Fibroblast of lung (primary cell): ENCODE data around the gene VWCE. TPM values are rescaled to one million over a fixed set of nuclear protein-coding genes. Genes with fewer than 3 reads are reported as not detected.
"Not testable (repeated sequence)": the region's sequence is repeated elsewhere in the genome, so short reads cannot be mapped to it uniquely, and the experiment has no call there.

Experiments
- DNase-seq, 2 donors: peaks; one replicate each; pipeline versions ENCODE4 v3.0.0 to v3.0.0-alpha.2; 2010; ENCODE audit warnings: low read depth in 2 of 2
- H2AFZ ChIP-seq: 2 replicates; pipeline ENCODE4 v1.5.1; 2012; ENCODE audit warnings: low read length, control low read depth, inconsistent platforms
- H3K27ac ChIP-seq: 2 replicates; pipeline ENCODE4 v1.5.1; 2011; ENCODE audit warnings: low read length, control low read depth; ENCODE audit not compliant: insufficient read depth
- H3K27me3 ChIP-seq: 2 replicates; pipeline ENCODE4 v1.5.1; 2011; ENCODE audit warnings: mild to moderate bottlenecking, low read length; ENCODE audit not compliant: control insufficient read depth, insufficient read depth
- H3K36me3 ChIP-seq: 2 replicates; pipeline ENCODE4 v1.5.1; 2011; ENCODE audit warnings: low read length; ENCODE audit not compliant: control insufficient read depth, insufficient read depth
- H3K4me1 ChIP-seq: 2 replicates; pipeline ENCODE4 v1.5.1; 2011; ENCODE audit warnings: low read length; ENCODE audit not compliant: control insufficient read depth, insufficient read depth; ENCODE audit errors: extremely low read depth
- H3K4me2 ChIP-seq: 2 replicates; pipeline ENCODE4 v1.5.1; 2011; ENCODE audit warnings: low read length, control low read depth; ENCODE audit not compliant: insufficient read depth; ENCODE audit errors: extremely low read depth
- H3K4me3 ChIP-seq, 4 experiments: fragments of 200-600 bp in 1 of 4; sonication (generic) in 1 of 4; replicated peaks in 1 of 4; 2 replicates each; pipeline ENCODE4 v1.5.1; 2011 to 2016; ENCODE audit warnings: low read length in 4 of 4, low read depth in 3 of 4, mild to moderate bottlenecking in 3 of 4, control low read depth in 2 of 4, inconsistent platforms in 1 of 4, mixed read lengths in 1 of 4; ENCODE audit not compliant: insufficient read depth in 1 of 4; ENCODE audit errors: control extremely low read depth in 1 of 4
- H3K79me2 ChIP-seq: 2 replicates; pipeline ENCODE4 v1.5.1; 2012; ENCODE audit warnings: mild to moderate bottlenecking, low read length, inconsistent platforms; ENCODE audit not compliant: control insufficient read depth, insufficient read depth
- H3K9ac ChIP-seq: 2 replicates; pipeline ENCODE4 v1.5.1; 2011; ENCODE audit warnings: mild to moderate bottlenecking, low read length, control low read depth; ENCODE audit not compliant: insufficient read depth
- H3K9me3 ChIP-seq: 2 replicates; pipeline ENCODE4 v1.5.1; 2012; ENCODE audit warnings: low read depth, low read length; ENCODE audit not compliant: control insufficient read depth, insufficient read depth
- H4K20me1 ChIP-seq: 2 replicates; pipeline ENCODE4 v1.5.1; 2011; ENCODE audit warnings: low read length; ENCODE audit not compliant: control insufficient read depth, insufficient read depth; ENCODE audit errors: extremely low read depth
- EZH2 ChIP-seq: IDR thresholded peaks from 2 replicates; pipeline ENCODE4 v1.5.1; 2012; ENCODE audit warnings: low read length, control low read depth, mild to moderate bottlenecking; ENCODE audit errors: missing control alignments
- polyA plus RNA-seq, 2 donors: library from polyadenylated mRNA; depleted of rRNA in 1 of 2; stranded (reverse) in 1 of 2; unstranded in 1 of 2; fragments of >200 nt; gene quantifications; 2 replicates each; pipeline ENCODE4 v1.2.1, GENCODE V29; 2011 to 2012; ENCODE audit warnings: missing spikeins in 1 of 2
- total RNA-seq: library from RNA; depleted of rRNA; stranded (reverse); fragments of >200 nt; gene quantifications from 2 replicates; pipeline ENCODE4 v1.2.1, GENCODE V29; 2014
- TF ChIP-seq, protein P1 (sequence below), 2 donors: IDR thresholded peaks in 1 of 2; conservative IDR thresholded peaks in 1 of 2; 1 replicate in 1 of 2; 2 replicates in 1 of 2; pipeline ENCODE4 v1.5.1; 2011 to 2012; ENCODE audit warnings: low read length in 2 of 2, control low read depth in 1 of 2, inconsistent platforms in 1 of 2, low read depth in 1 of 2, mild to moderate bottlenecking in 1 of 2

Gene VWCE
- total and polyA plus RNA-seq, 2 donors (not counting 1 experiment from before 2014, with no cell fraction given) = 0.30 to 1.7 TPM

DNA sequence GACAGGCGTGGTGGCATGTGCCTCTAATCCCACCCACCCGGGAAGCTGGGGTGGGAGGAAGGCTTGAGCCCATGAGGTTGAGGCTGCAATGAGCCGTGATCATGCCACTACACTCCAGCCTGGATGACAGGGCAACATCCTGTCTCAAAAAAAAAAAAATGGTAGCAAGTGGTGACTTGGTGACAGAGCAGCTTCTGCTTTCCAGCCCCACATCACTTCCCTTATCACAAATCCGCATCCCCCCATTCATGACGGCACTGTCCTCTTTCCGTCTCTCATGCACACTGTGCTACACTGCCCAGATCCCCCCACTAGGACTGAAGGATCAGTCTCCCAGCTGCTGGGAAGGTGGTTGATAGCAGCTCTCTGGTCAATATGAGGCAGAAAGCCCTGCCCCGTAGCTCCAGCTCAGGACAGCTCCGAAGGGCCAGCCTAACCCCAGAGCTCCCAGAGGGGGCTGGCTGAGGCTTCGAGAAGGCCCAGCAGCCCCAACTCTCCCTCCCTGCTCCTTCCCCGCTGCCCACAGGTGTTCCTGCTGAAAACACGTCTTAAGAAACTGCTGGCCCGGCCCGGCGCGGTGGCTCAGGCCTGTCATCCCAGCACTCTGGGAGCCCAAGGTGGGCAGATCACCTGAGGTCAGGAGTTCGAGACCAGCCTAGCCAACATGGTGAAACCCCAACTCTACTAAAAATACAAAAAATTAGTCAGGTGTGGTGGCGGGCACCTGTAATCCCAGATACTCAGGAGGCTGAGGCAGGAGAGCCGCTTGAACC is 38.2 kb downstream of the VWCE start:
- TF ChIP-seq, protein P1, sequence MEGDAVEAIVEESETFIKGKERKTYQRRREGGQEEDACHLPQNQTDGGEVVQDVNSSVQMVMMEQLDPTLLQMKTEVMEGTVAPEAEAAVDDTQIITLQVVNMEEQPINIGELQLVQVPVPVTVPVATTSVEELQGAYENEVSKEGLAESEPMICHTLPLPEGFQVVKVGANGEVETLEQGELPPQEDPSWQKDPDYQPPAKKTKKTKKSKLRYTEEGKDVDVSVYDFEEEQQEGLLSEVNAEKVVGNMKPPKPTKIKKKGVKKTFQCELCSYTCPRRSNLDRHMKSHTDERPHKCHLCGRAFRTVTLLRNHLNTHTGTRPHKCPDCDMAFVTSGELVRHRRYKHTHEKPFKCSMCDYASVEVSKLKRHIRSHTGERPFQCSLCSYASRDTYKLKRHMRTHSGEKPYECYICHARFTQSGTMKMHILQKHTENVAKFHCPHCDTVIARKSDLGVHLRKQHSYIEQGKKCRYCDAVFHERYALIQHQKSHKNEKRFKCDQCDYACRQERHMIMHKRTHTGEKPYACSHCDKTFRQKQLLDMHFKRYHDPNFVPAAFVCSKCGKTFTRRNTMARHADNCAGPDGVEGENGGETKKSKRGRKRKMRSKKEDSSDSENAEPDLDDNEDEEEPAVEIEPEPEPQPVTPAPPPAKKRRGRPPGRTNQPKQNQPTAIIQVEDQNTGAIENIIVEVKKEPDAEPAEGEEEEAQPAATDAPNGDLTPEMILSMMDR (conservative IDR thresholded peaks at IDR 0.05 in 1 of 2, IDR thresholded peaks at IDR 0.05 in 1 of 2; ENCODE audit: low read depth in 1 of 2, low read length in 2 of 2) = no peak
- TF ChIP-seq EZH2 = no peak
- Histone ChIP-seq H2AFZ (no peak overlapping the region), H4K20me1 (no peaks in the 10 kb centered on the region), H3K9ac (no peak overlapping the region), H3K79me2 (no peaks in the 10 kb centered on the region), H3K9me3 (no peaks in the 10 kb centered on the region), H3K27me3 (no peaks in the 10 kb centered on the region), H3K4me3 (no peak overlapping the region), H3K27ac (no peak overlapping the region), H3K4me1 (no peaks in the 10 kb centered on the region), H3K4me2 (no peak overlapping the region), H3K36me3 (no peaks in the 10 kb centered on the region)
- DNase-seq = no peak

DNA sequence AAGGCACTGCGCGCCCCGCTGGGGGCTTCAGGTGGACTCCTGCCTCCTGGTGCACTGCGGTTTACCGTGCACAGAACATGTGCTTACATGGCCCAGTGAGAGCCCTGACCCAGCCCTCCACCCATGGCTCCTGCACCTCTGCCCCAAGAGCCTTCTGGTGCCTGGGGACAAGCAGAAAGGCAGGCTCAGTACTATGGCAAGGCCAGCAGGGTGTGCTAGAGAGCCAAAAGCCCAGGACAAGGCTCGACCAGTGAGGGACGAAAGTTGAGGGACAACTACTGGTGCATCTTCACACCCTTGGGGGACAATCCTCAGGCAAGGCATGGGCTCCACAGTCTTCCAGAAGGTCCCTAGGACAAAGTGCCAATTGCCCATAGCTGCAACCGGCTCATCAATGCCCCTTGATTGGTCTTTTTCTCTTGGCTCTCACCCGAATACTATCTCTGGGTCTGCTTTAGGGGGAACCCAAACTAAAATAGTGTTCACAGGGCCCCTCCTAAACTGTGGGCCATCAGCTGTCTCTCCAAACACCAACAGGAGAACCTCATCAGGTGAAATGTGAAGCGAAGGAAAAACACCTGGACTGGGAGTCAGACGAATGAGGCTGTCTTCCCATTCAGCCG is 40.6 kb downstream of the VWCE start:
- H3K4me1 ChIP-seq = no peaks in the 10 kb centered on the region
- H4K20me1 ChIP-seq = no peaks in the 10 kb centered on the region
- TF ChIP-seq EZH2 = no peak
- TF ChIP-seq, protein P1 (conservative IDR thresholded peaks at IDR 0.05 in 1 of 2, IDR thresholded peaks at IDR 0.05 in 1 of 2; ENCODE audit: low read depth in 1 of 2, low read length in 2 of 2) = peak; percentile 80 to 99
- DNase-seq = peak; percentile 35 to 59
- no peaks in the 10 kb centered on the region for H3K36me3 ChIP-seq
- no peak overlapping the region for H3K27ac ChIP-seq
- H3K27me3 ChIP-seq = no peaks in the 10 kb centered on the region
- H3K9ac ChIP-seq = no peak overlapping the region
- H3K9me3 ChIP-seq = no peaks in the 10 kb centered on the region
- H3K79me2 ChIP-seq = no peaks in the 10 kb centered on the region
- no peak overlapping the region for H3K4me2 ChIP-seq
- no peak overlapping the region for H2AFZ ChIP-seq
- H3K4me3 ChIP-seq = no peak overlapping the region

DNA sequence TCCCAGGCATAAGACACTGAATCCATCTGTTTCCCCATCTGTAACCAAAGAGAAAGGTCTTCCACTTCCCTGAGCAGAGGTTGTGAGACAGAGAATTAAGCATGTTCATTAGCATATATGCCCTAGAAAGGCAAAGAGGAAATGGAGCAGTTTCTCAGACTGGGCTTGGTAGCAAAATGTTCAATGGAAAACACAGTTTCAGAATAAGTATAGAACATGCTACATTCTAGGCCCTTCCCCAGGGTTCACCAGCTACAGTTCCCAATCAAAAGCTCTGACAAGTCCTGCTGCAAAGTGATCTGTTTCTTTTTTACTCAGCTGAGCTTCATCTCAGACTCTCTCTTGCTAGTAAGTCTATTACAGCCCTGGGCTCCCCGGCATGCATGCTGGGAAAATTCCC is 42.8 kb downstream of the VWCE start:
- not testable (repeated sequence) for H3K79me2 ChIP-seq, H4K20me1 ChIP-seq, DNase-seq, H2AFZ ChIP-seq, H3K4me3 ChIP-seq, H3K9ac ChIP-seq, H3K27ac ChIP-seq, H3K4me2 ChIP-seq, H3K9me3 ChIP-seq, H3K4me1 ChIP-seq, H3K27me3 ChIP-seq, H3K36me3 ChIP-seq

DNA sequence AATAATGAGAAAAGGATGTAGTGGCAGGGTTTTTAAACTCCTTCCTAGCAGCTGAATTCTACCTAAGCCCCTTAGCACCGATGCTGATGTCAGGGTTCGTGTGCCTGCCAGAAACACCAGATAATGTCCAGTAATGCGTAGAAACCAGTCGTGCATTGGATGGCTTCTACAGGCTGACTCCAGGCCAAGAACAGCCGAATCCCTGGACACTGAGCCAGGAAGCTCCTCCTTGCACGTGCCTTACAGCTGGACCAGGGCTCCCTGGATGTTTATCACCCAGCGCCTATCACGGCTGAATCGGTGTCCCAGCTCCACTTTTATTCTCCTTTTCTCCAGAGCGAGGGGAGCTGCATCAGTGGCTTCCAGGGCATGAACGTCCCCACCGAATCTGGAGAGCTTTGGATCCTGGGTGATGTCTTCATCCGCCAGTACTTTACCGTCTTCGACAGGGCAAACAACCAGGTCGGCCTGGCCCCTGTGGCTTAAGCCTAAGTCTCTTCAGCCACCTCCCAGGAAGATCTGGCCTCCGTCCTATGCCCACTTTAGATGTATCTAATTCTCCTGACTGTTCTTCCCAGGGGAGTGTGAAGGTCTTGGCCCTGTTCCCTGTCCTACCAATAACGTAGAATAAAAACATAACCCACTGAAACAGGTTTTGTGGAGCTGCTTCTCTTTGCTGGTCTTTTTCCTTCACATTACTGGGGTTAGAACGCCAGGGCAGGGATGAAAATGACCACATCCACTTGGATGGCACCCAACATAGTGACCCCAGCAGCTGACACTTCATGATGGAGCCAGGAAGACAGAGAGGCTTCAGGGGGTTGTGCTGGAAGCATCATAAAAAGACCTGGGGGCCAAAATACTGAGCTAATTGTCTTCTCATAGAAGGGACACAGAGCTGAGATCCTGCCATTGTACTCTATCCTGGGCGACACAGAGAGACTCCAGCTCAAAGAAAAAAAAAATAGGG is 44.0 kb downstream of the VWCE start:
- H3K9me3 ChIP-seq, H3K79me2 ChIP-seq, H3K9ac ChIP-seq, H3K4me2 ChIP-seq, H3K27me3 ChIP-seq, H2AFZ ChIP-seq, H3K4me3 ChIP-seq, H4K20me1 ChIP-seq, H3K27ac ChIP-seq, H3K4me1 ChIP-seq, H3K36me3 ChIP-seq: not testable (repeated sequence)
- peak in 1 of 2 donors; percentile 71 for DNase-seq

DNA sequence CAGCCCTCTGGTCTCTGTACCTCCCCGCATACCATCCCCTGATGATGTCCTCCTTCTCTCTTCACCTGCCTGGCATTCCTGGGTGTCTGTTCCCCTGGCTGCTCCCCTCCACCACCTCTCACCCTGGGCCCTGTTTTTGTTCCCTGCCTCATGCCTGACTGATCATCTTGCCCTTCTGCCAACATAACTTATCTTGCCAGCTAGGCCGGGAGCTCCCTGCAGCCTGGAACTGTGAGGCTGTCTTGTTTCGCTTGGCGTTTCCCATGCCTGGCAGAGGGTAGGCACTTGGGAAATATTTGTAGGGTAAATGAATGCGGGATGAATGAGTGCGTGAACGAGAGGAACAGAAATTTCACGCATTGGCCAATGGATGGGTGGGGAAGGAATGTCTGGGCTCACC is 45.9 kb downstream of the VWCE start:
- not testable (repeated sequence) for H3K4me3 ChIP-seq, H3K9me3 ChIP-seq, H2AFZ ChIP-seq, H3K4me1 ChIP-seq, H3K9ac ChIP-seq, H3K27me3 ChIP-seq, H3K36me3 ChIP-seq, DNase-seq, H3K4me2 ChIP-seq, H4K20me1 ChIP-seq, H3K79me2 ChIP-seq, H3K27ac ChIP-seq
